ENCODE measurements around the gene PRSS8.
A peak's percentile ranks its signal among the peaks of the same experiment; 100 is the strongest.
"Not testable (repeated sequence)": the region's sequence is repeated elsewhere in the genome, so short reads cannot be mapped to it uniquely, and the experiment has no call there.

The PRSS8 gene

DNA sequence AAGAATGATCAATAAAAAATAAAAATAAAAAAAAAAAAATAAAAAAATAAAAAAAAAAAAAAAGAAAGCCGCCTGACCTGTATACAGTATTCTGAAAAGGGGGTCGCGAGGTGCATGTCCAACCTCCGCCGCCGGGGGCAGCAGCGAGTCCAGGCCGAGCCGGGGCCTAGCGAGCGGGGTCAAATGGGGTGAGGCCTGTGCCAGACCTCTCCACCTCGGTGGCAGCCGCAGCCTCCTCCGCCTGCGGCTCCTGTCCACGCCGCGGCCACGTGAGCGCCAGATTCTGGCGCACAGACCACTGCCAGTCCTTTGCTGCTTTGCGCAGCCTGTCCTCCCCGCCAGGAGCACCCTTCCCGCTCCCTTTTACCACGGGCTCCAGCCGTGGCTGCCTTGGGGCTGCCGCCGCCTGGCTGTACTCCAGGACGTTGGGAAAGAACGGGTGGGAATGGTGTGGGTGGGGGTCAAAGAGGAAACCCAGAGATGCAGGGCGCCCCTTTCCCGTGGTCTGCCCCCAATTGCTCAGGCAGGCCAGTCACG lies 29.8 kb downstream of the PRSS8 start:
- DNase-seq = peak; percentile 76 to 87 (median 81)

DNA sequence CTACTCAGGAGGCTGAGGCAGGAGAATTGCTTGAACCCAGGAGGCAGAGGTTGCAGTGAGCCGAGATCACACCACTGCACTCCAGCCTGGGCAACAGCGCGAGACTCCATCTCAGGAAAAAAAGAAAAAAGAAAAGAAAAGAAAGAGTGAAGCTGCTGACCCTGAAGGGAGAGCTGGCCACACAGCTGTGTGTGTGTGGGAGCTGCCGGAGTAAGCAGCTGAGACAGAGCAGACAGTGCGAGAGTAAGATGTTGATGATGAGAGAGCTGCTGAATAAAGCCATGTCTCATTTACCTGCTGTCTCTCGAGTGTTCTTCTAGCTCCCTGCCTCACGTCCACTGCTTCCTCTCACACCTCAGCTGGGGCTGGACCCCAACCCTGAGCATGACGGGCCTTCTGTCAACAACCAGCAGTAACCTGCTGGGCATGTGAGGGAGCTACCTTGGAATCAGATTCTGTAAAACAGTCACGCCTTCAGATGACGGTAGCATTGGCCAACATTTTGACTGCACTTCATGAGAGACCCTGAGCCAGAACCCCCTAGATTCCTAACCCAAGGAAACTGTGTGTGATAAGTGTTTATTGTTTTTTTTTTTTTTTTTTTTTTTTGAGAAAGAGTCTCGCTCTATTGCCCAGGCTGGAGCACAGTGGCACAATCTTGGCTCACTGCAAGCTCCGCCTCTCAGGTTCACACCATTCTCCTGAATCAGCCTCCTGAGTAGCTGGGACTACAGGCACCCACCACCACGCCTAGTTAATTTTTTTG lies 34.5 kb downstream of the PRSS8 start:
- DNase-seq = not testable (repeated sequence)

DNA sequence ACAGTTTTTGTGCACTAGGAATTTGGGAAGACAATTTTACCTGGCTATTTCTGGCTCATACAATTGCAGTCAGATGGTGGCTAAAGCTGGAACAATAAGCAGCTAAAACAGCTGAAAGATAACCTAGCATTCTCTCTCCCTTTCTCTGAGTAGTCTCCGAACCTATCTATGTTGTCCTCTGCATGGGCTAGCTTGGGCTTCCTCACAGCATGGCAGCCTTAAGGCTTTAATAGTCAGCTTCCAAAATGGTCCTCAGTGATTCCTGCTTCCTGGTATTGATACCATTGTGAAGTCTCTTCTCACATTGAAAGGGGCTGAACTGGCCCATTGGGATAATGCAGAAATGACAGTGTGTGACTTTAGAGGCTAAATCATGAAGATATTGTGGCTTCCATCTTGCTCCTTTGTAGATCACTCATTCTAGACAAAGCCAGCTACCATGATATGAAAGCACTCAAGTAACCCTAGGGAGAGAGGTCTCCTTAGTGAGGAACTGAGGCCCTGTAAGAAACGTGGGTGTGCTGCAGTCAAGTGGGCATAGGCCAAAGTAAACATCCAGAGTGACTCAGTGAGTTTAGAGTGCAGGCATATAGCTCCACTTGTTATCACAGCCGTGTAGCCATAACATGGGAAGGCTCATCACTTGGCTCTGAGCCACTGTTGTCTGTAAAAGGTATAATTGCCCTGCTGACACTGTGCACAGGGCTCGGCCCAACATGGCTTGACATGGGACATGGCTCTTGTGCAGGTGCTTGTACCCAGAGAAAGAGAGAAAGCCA lies 35.5 kb downstream of the PRSS8 start:
- DNase-seq = no peak

DNA sequence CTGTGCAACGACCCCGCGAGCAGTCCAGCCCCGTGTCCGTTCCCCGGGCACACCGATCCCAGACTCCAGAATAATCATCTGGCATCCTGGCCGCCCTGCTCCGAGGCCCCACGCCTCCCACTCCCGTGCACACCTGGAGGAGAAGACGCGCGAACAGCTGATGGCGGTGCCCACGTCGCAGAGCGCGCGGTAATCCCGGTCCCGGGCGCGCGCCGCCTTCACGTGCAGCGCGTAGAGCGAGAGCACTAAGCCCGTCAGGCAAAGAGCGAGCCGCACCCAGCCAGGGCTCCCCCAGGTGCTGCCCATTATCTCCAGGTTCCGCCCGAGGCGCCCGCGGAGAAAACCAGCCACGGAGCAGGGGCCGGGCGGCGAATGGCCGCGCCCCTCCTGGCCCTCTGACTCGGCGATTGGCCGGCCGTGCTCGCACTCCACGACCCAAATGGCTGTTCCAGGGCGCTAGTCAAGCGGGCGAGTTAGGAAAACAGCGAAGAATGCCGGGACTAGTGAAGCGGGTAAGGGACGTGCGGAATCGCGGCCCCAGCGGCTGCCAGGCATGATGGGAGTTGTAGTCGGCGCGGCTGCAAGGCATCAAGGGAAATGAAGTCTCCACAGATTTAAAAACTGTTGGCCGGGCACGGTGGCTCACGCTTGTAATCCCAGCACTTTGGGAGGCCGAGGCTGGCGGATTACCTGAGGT lies 41.0 kb downstream of the PRSS8 start, which contains the start of gene VKORC1:
TSS of gene VKORC1 (minus strand) at position 374 of the 697 bp plus-strand sequence. CDS start at position 306, 68 bp downstream.
- DNase-seq = peak; percentile 97 to 99 (median 99)

DNA sequence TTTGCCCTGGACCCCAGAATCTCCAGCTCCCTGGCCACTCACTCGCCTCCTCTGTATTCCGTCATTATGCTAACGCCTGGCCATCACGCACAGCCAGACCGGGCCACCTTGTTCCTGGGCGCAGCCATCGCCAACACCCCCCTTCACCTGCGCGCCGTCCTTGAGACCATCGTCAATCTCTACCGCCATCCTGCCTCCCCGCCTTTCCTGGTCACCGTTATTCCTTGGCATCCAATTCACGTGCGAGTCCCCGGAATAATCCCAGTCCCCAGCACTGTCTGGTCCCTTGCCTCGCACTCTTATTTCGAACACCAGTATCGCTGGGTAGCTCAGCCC lies 41.5 kb downstream of the PRSS8 start:
- peak in 1 of 3 donors; percentile 38 for DNase-seq

DNA sequence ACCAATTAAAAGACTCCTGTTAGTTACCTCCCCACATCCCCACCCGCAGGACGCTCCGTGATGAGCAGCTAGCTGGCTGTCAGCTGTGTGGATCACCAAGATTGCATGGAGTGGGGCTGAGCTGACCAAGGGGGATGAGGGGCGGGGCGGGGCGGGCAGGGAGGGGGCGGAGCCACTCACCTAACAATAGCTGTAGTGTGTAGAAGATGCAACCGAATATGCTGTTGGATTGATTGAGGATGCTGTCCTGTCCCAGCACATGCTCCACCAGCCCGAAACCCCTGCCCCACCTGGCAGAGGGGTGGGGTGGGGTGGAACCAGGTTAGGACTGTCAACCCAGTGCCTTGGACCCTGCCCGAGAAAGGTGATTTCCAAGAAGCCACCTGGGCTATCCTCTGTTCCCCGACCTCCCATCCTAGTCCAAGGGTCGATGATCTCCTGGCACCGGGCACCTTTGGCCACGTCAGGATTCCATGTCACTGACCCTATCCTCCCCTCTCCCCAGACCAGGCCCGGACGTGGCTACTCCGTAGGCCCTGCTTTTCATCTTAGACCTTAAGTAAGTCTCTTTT lies 42.3 kb downstream of the PRSS8 start:
- peak in 1 of 3 donors; percentile 27 for DNase-seq

DNA sequence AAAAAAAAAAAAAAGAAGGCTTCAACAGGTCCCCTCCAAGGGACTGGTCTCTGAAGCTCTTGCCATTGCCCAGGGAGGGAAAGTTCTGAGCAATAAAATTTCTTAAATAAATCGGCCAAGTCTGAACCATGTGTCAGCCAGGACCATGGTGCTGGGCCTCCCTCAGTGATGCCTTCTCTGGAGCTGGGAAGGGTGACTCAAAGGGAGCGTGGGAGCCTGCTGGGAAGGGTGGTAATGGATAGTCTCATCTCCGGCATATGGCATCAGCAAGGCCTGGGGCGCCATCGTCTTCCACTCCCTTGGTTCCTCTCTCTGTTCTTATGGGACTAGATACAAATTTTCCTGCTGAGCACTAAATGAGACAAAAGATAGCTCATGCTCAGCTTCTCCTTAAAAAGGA lies 43.2 kb downstream of the PRSS8 start:
- DNase-seq = no peak

DNA sequence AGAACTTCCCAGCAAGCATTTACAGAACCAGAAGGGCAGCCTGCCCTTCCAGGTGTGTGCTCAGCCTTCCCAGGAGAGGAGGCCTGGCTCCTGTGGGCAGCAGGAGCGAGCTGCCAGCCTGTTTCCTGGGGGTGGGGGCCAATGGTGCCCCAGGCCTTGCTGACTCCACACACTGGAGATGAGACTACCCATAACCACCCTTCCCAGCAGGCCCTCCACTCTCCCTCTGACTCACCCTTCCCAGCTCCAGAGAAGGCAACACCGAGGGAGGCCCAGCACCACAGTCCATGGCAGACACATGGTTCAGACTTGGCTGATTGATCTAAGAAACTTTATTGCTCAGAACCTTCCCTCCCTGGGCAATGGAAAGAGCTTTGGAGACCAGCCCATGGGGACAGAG lies 45.0 kb downstream of the PRSS8 start:
- no peak for DNase-seq

DNA sequence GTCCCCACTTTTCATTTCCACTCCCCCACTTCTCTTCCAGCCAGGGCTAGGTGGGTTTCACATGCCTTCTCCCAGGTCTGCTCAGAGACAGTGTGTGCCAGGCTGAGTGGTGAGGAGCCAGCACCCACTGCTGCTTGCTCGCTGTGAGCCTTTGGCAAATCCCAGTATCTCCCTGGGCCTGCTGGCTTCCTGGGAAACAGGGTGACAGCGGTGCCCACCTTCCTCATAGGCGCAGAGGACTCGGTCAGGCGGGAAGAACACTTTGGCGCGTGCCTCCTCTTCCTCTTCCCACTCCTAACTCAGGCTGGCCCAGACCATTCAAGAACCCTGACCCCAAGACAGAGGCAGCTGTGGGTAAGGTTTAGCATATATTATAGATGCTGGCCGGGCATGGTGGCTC lies 46.3 kb downstream of the PRSS8 start:
- no peak for DNase-seq

DNA sequence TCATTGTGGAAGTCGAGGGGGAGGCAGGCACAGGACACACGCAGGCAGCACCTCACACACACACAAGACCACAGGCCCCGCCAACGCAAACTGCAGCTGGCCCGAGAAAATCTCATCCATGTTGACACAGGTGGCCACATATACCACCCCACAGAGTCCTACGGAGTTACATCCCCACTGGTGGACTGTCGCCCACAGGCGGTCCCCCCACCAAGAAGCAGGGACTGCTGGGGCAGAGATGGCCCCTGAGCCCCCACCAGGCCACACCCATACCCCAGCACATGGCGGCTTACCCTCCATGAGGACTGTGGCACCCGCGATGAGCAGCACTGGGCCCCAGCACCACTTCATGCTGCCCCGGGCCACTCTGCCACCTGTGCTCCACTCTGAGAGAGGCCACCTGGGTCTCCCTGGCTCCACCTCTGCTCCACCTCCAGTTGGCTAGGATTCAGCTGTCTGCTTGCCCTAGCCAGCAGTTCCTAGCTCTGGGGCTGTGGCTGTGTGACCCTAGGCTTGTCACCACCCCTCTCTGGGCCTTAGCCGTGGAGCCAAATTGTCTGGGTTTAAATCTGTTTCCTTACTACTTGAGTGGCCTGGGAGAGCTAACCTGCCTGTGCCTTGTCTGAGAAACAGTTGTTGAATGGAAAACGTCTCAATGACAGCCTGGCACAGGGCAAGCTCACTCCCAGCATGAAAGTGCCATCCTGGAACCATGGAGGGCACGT lies 46.9 kb downstream of the PRSS8 start, which contains the start of gene PRSS53:
TSS of gene PRSS53 (minus strand) at position 485 of the 725 bp plus-strand sequence. CDS start at position 351, 134 bp downstream.
- no peak for DNase-seq

DNA sequence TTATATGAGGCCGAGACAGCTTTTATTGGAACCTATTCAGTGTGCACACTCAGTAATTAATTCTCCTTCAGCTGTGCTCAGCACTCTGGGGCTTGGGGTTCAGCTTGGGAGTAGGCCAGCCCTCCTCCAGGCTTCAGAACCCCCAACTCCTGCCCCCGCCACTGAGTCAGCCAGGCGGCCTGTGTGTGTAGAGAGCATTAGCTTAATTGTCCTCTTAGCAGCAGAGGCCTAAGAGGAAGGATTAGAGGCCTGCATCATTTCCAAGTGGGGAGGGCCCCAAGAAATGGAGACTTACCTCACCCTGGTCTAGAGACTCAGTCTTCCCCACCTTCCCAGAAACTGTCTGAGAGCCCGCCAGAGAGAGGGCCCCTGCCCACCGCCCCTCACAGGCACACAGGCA lies 47.6 kb downstream of the PRSS8 start:
- no peak for DNase-seq

DNA sequence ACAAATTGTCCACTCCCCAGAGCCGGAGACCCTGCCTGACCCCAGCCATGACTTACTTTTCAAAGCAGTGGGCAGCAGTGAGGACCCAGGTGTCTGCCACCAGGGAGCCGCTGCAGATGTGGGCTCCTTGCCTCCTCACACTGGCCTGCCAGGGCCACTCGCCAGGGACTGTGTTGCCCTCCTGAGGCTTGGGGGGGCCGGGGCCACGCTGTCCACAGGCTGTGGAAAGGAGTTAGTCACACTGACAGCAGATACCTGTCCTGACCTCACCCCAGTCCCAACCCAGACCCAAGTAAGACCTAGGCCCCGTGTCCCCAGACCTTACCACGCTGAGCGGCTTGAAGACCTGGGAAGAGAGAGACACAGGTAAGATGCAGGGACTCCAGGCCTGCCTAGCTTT lies 48.0 kb downstream of the PRSS8 start:
- DNase-seq = no peak

DNA sequence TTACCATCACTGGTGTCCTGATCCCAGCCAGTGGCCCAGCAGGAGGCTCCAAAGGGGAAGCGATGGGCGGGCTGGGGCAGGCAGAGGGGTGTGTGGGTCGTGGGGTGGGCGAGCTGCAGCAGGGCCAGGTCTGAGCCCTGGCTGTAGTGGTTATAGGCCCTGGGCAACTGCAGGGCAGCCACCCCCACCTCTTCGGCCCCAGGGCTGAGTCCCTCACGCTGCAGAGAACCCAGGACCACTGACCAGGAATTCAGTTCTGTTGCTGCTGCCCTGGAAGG lies 49.0 kb downstream of the PRSS8 start:
- DNase-seq = no peak

DNA sequence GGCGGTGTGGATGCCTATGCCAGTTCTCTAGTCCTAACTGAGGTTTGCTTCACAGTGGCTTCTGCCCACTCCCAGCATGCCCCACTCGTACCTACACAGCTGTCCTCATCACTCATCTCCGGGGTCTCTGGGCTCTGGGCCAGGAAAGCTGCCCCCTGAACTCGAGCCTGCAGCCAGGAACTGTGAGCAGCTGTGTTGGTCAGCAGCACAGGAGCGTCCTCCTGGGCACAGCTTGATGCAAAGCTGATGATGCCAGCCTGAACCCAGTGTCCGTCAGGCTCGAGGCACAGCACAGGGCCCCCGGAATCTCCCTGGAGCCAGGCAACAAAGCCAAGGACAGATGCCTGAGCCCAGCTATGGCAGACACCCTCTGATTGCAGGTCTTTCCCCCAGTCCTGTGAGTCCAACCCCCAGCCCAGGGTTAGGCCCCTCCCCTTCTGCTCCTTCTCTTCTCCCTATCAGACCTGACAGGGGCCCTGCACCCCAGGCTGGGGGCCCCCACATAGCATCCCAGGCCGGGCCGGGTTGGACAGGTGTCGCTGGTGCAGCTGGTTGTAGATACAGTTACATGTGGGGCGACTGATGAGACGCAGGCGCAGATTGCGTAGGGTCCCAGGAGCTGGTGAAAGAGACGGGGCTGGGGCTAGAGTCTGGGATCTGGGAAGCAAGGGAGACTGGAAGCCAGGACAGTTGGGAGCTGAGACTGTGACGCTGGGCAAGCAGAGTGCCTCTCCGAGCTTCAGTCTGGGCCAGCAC lies 49.5 kb downstream of the PRSS8 start:
- no peak for DNase-seq

DNA sequence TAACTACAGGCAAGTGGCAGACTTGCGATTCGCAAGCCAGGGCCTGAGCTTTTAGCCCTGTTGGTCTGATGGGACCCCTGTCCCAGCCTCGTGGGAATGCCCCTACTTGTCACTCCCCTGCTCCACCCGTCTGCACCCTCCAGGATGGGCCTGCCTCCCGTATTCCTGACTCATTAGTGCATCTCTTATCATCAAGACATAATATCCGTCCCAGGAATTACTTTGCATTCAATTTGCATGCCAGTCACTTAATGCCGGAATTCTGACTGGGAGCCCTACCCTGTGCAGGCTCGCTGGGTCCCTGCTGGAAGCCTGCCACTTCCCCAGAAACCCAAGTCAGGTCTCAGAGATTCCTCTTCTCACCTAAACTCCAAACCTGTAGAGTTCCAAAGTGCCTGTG lies 50.1 kb downstream of the PRSS8 start:
- no peak for DNase-seq

DNA sequence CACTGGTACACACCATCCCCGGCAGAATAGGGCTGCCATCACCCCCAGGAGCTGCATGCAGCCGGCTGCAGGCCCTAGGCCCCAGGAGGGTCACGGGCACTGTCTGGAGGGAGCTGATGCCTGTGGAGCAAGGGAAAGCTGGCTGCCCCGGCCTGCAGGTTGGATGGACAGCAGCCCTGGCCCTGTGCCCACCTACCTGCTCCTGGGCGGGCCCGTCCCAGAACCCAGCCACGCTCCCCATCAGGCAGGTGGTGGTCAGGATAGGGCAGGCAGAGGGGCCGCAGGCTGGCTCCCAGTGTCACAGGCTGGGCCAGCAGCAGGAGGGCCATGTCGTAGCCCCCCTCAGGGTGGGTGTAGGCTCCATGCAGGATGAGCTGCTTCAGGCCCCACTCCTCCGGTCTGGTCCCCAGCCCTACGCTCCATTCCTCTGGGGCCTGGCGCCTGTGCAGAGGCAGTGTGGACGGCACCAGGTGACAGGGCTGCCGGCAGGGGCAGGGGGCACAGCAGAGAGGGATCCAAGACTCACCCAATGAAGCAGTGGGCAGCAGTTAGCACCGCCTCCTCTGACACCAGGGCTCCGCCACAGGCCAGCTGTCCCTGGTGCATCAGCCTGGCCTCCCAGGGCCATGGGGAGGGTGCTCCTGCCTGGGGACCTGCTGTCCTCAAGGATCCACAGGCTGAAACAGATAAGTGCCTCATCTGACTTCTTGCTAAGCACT lies 50.8 kb downstream of the PRSS8 start:
- no peak for DNase-seq

DNA sequence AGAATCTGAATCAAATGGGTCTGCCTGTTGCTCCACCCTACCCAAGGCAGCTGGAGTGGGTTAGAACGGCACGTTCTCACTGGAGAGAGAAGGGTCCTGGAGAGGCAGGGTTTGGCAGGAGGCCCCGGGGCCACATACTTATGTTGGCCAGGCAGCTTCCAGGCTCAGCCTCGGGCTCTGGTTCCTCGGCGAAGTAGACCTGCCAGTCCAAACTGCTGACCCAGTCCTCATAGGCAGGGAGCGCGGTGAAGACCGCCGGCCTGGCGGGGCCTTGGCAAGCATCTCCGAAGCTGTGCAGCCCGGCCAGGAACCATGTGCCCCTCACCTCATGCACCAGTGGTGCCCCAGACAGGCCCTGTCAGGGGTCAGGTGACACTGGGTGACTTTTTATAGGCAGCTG lies 51.5 kb downstream of the PRSS8 start:
- no peak for DNase-seq

DNA sequence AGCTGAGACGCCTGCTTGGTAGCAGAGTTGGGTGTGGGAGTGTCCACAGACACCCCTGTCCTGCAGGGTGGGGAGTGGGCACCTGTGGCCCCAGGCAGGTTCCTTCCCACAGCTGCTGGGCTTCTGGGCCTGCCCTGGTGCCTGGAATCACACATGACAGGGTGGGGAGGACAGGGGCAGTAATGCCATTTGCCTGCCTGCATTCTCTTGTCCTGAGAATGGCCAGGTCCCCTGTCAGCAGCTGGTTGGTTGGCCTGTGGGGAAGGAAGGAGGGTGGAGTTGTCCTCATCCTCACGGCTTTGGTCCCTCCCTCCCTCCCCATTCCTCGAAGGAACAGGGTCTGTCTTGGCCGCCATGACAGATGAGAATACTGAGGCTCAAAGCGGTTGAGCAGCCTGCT lies 52.0 kb downstream of the PRSS8 start:
- DNase-seq = no peak

DNA sequence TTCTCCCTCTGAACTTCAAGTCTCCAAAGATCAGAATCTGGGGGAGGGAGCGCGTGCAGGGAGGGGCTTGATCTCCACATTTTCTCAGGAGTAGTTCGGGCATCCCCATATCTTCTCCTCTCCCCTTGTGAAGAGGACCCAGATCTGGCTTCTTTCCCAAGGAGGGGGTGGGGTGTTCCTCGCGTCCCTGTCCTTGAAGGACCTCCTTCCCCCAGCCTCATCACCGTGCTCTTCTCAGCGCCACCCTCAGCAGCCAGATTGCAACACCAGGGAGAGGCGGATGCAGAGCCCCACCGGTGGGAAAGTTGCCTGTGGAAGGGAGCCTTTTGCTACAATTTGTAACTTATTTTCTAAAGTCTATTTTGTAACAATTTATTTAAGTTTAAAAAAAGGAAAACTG lies 52.4 kb downstream of the PRSS8 start:
- no peak for DNase-seq

DNA sequence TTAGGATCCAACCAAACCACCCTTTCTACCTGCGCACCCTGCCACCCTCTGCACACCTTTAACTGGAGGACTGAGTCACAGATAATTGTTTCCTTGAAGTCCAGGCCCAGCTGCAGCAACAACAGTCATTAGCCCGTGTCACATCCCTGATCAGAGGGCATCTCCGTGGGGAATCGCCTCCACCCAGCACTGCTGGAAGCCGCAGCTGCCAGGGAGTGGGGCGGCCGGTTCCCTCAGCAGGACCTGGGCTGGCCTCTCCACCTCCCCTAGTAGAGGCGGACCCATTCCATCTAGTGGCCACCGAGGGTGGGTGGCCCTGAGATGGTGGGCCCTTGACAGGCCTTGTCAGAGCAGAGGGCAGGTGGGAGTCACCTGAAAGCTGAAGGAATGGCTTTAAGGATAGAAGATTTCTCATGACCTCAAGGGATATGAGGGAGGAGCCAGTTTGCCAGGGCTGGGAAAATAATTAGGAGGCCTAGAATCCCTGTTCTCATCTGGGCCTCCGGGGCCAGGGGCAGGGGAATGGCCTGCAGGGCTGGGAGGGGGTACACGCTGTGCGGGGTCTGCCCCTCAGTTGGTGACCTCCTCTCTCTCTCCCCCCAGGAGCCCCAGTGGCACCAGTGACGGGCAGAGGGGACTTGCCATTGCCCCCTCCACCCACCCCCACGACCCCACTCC lies 53.0 kb downstream of the PRSS8 start:
- DNase-seq = no peak

Measured in suppressor macrophage treated with lipopolysaccharide for 1 hour (primary cell).